ENCODE data around the gene SPATA6L. TPM values are rescaled to one million over a fixed set of nuclear protein-coding genes. Genes with fewer than 3 reads are reported as not detected.

Gene SPATA6L
- total RNA-seq, 1 experiment from 2014 or later = 2.4 TPM

- intact Hi-C loops (cut with micrococcal nuclease; ENCODE audit: unreplicated experiment) = no loop called here
- Histone ChIP-seq H3K36me3 (ENCODE audit: control insufficient read depth, insufficient read depth, low read length) (no peaks in the 10 kb centered on the region), H3K4me3 (ENCODE audit: low read depth, low read length) (no peak overlapping the region), H3K9me3 (no peaks in the 10 kb centered on the region), H3K4me1 (peaks cover 10% of the 10 kb centered on the region; the same call in 1 of the 2 replicates), H3K27me3 (replicated peaks; ENCODE audit: control insufficient read depth, insufficient read depth, low read length) (no peaks in the 10 kb centered on the region)
- no peak overlapping the region for H3K27ac Mint-ChIP-seq (ENCODE audit: unreplicated experiment)
- peaks cover 9% of the 10 kb centered on the region for H3K4me1 Mint-ChIP-seq (ENCODE audit: low read depth, unreplicated experiment)
- DNase-seq = no peak
- POLR2A ChIA-PET = no interaction called here
- H3K9me3 Mint-ChIP-seq (ENCODE audit: unreplicated experiment) = no peaks in the 10 kb centered on the region
- no peaks in the 10 kb centered on the region for H3K36me3 Mint-ChIP-seq (ENCODE audit: insufficient read depth, unreplicated experiment)
- peaks cover 4% of the 10 kb centered on the region for H3K27me3 Mint-ChIP-seq (ENCODE audit: insufficient read depth, unreplicated experiment)
- no peak overlapping the region for H3K4me3 Mint-ChIP-seq (ENCODE audit: unreplicated experiment)
- BruUV-seq (replicated peaks) = no TSS peak
- TF ChIP-seq, protein P1, sequence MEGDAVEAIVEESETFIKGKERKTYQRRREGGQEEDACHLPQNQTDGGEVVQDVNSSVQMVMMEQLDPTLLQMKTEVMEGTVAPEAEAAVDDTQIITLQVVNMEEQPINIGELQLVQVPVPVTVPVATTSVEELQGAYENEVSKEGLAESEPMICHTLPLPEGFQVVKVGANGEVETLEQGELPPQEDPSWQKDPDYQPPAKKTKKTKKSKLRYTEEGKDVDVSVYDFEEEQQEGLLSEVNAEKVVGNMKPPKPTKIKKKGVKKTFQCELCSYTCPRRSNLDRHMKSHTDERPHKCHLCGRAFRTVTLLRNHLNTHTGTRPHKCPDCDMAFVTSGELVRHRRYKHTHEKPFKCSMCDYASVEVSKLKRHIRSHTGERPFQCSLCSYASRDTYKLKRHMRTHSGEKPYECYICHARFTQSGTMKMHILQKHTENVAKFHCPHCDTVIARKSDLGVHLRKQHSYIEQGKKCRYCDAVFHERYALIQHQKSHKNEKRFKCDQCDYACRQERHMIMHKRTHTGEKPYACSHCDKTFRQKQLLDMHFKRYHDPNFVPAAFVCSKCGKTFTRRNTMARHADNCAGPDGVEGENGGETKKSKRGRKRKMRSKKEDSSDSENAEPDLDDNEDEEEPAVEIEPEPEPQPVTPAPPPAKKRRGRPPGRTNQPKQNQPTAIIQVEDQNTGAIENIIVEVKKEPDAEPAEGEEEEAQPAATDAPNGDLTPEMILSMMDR (IDR thresholded peaks at IDR 0.05; ENCODE audit: insufficient read depth in 1 of 2, low read depth in 1 of 2, low read length in 1 of 2, severe bottlenecking in 1 of 2, unreplicated experiment in 1 of 2) = no peak
- CTCF ChIA-PET = no interaction called here
Observed at GRCh38 chr9:4654538-4654937, 11.7 kb downstream of the SPATA6L start.

DNA sequence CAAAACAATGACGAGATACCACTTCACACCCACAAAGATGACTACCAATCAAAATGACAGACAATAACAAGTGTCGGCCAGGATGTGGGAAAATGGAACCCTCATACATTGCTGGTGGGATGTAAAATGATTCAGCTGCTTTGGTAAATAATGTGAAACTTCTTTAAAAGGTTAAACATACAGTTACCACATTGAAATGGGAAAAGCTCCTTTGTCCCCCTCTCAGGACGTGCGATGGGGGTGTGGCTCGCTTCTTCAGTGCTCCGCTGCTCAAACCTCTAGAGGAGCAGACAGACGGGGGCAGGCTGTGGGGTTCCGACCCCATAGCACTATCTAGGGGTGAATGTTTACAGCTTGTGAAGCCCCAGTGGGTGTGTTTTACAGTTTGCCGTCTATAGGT, 12.2 kb downstream of the SPATA6L start:
- CTCF ChIA-PET = no interaction called here
- peaks cover 10% of the 10 kb centered on the region; the same call in 1 of the 2 replicates for H3K4me1 ChIP-seq

GRCh38 chr9:4642351-4642750, 23.9 kb downstream of the SPATA6L start:
- Mint-ChIP-seq H3K9me3 (ENCODE audit: unreplicated experiment) (no peaks in the 10 kb centered on the region), H3K27ac (ENCODE audit: unreplicated experiment) (no peak overlapping the region), H3K36me3 (ENCODE audit: insufficient read depth, unreplicated experiment) (no peaks in the 10 kb centered on the region), H3K4me1 (ENCODE audit: low read depth, unreplicated experiment) (no peaks in the 10 kb centered on the region), H3K4me3 (ENCODE audit: unreplicated experiment) (no peak overlapping the region), H3K27me3 (ENCODE audit: insufficient read depth, unreplicated experiment) (no peaks in the 10 kb centered on the region)
- CTCF ChIA-PET = no interaction called here
- intact Hi-C loops (cut with micrococcal nuclease; ENCODE audit: unreplicated experiment) = loop anchor here (5.0 kb wide), 1 partner anchor 325 kb away; no protein-coding TSS in a partner anchor
- Histone ChIP-seq H3K36me3 (ENCODE audit: control insufficient read depth, insufficient read depth, low read length) (no peaks in the 10 kb centered on the region), H3K9me3 (no peaks in the 10 kb centered on the region), H3K4me1 (no peaks in the 10 kb centered on the region), H3K4me3 (ENCODE audit: low read depth, low read length) (no peak overlapping the region), H3K27me3 (replicated peaks; ENCODE audit: control insufficient read depth, insufficient read depth, low read length) (no peaks in the 10 kb centered on the region)
- no TSS peak for BruUV-seq (replicated peaks)
- TF ChIP-seq, protein P1 (IDR thresholded peaks at IDR 0.05; ENCODE audit: insufficient read depth in 1 of 2, low read depth in 1 of 2, low read length in 1 of 2, severe bottlenecking in 1 of 2, unreplicated experiment in 1 of 2) = no peak
- DNase-seq = no peak
- POLR2A ChIA-PET = no interaction called here

More for the DNA sequence above, 12.2 kb downstream of the SPATA6L start:
- Mint-ChIP-seq H3K9me3 (ENCODE audit: unreplicated experiment) (no peaks in the 10 kb centered on the region), H3K4me1 (ENCODE audit: low read depth, unreplicated experiment) (peaks cover 9% of the 10 kb centered on the region), H3K36me3 (ENCODE audit: insufficient read depth, unreplicated experiment) (no peaks in the 10 kb centered on the region), H3K4me3 (ENCODE audit: unreplicated experiment) (no peak overlapping the region), H3K27ac (ENCODE audit: unreplicated experiment) (no peak overlapping the region), H3K27me3 (ENCODE audit: insufficient read depth, unreplicated experiment) (peaks cover 4% of the 10 kb centered on the region)
- BruUV-seq (replicated peaks) = no TSS peak
- DNase-seq = no peak
- intact Hi-C loops (cut with micrococcal nuclease; ENCODE audit: unreplicated experiment) = no loop called here
- TF ChIP-seq, protein P1 (IDR thresholded peaks at IDR 0.05; ENCODE audit: insufficient read depth in 1 of 2, low read depth in 1 of 2, low read length in 1 of 2, severe bottlenecking in 1 of 2, unreplicated experiment in 1 of 2) = no peak
- H3K4me3 ChIP-seq (ENCODE audit: low read depth, low read length) = no peak overlapping the region
- POLR2A ChIA-PET = no interaction called here
- H3K9me3 ChIP-seq = no peaks in the 10 kb centered on the region
- H3K36me3 ChIP-seq (ENCODE audit: control insufficient read depth, insufficient read depth, low read length) = no peaks in the 10 kb centered on the region
- H3K27me3 ChIP-seq (replicated peaks; ENCODE audit: control insufficient read depth, insufficient read depth, low read length) = no peaks in the 10 kb centered on the region

Data from Caco-2 (cell line).